ENCODE measurements around the gene NFASC. TPM values are rescaled to one million over a fixed set of nuclear protein-coding genes. Genes with fewer than 3 reads are reported as not detected.

The NFASC gene
- total and polyA plus RNA-seq, 9 of the 15 experiments (the other 6 are each of a cell fraction or from before 2014, with no cell fraction given), result 0.03 to 0.16 (median 0.06) TPM; not detected in 6

GRCh38 chr1:204971517-204972336, 101.1 kb downstream of the NFASC start (continued):
- TF ChIP-seq, protein P1, sequence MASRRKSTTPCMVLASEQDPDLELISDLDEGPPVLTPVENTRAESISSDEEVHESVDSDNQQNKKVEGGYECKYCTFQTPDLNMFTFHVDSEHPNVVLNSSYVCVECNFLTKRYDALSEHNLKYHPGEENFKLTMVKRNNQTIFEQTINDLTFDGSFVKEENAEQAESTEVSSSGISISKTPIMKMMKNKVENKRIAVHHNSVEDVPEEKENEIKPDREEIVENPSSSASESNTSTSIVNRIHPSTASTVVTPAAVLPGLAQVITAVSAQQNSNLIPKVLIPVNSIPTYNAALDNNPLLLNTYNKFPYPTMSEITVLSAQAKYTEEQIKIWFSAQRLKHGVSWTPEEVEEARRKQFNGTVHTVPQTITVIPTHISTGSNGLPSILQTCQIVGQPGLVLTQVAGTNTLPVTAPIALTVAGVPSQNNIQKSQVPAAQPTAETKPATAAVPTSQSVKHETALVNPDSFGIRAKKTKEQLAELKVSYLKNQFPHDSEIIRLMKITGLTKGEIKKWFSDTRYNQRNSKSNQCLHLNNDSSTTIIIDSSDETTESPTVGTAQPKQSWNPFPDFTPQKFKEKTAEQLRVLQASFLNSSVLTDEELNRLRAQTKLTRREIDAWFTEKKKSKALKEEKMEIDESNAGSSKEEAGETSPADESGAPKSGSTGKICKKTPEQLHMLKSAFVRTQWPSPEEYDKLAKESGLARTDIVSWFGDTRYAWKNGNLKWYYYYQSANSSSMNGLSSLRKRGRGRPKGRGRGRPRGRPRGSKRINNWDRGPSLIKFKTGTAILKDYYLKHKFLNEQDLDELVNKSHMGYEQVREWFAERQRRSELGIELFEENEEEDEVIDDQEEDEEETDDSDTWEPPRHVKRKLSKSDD (conservative IDR thresholded peaks at IDR 0.05; ENCODE audit: low read length), result no peak
- peak; percentile 66; the same call in 1 of the 2 replicates for TF ChIP-seq JUN (IDR thresholded peaks at IDR 0.05; ENCODE audit: borderline replicate concordance, low read depth, low read length)
- no peak for TF ChIP-seq JUN (CRISPR knock-in tag; IDR thresholded peaks at IDR 0.05; ENCODE audit: borderline replicate concordance)
- TF ChIP-seq EHMT2 (IDR thresholded peaks at IDR 0.05), result no peak
- peak; percentile 35; the same call in 1 of the 2 replicates for TF ChIP-seq DMBX1 (CRISPR knock-in tag; IDR thresholded peaks at IDR 0.05; ENCODE audit: borderline replicate concordance)
- TF ChIP-seq ARID3B (CRISPR knock-in tag; IDR thresholded peaks at IDR 0.05; ENCODE audit: borderline replicate concordance), result no peak
- TF ChIP-seq HNRNPH1 (optimal IDR thresholded peaks at IDR 0.05; ENCODE audit: low read depth, low read length), result no peak
- peak; percentile 47 for TF ChIP-seq MAFG (tag; conservative IDR thresholded peaks at IDR 0.05)
- TF ChIP-seq ZNF263 (CRISPR knock-in tag; IDR thresholded peaks at IDR 0.05; ENCODE audit: borderline replicate concordance), result no peak
- TF ChIP-seq ZNF584 (CRISPR knock-in tag; IDR thresholded peaks at IDR 0.05; ENCODE audit: low read depth), result peak; percentile 64; the same call in 1 of the 2 replicates
- TF ChIP-seq ZNF589 (CRISPR knock-in tag; IDR thresholded peaks at IDR 0.05; ENCODE audit: low read depth), result no peak
- TF ChIP-seq, protein P2, sequence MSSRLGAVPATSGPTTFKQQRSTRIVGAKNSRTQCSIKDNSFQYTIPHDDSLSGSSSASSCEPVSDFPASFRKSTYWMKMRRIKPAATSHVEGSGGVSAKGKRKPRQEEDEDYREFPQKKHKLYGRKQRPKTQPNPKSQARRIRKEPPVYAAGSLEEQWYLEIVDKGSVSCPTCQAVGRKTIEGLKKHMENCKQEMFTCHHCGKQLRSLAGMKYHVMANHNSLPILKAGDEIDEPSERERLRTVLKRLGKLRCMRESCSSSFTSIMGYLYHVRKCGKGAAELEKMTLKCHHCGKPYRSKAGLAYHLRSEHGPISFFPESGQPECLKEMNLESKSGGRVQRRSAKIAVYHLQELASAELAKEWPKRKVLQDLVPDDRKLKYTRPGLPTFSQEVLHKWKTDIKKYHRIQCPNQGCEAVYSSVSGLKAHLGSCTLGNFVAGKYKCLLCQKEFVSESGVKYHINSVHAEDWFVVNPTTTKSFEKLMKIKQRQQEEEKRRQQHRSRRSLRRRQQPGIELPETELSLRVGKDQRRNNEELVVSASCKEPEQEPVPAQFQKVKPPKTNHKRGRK (tag; IDR thresholded peaks at IDR 0.05), result no peak
- TF ChIP-seq, protein P3, sequence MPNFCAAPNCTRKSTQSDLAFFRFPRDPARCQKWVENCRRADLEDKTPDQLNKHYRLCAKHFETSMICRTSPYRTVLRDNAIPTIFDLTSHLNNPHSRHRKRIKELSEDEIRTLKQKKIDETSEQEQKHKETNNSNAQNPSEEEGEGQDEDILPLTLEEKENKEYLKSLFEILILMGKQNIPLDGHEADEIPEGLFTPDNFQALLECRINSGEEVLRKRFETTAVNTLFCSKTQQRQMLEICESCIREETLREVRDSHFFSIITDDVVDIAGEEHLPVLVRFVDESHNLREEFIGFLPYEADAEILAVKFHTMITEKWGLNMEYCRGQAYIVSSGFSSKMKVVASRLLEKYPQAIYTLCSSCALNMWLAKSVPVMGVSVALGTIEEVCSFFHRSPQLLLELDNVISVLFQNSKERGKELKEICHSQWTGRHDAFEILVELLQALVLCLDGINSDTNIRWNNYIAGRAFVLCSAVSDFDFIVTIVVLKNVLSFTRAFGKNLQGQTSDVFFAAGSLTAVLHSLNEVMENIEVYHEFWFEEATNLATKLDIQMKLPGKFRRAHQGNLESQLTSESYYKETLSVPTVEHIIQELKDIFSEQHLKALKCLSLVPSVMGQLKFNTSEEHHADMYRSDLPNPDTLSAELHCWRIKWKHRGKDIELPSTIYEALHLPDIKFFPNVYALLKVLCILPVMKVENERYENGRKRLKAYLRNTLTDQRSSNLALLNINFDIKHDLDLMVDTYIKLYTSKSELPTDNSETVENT (CRISPR knock-in tag; IDR thresholded peaks at IDR 0.05), result no peak
- peak; percentile 42; the same call in 1 of the 2 replicates for TF ChIP-seq C11orf30 (IDR thresholded peaks at IDR 0.05; ENCODE audit: low read depth)
- TF ChIP-seq CBFB (CRISPR knock-in tag; IDR thresholded peaks at IDR 0.05), result no peak
- TF ChIP-seq HDAC2 (IDR thresholded peaks at IDR 0.05), result 0 out of 2 replicates have a peak, but pooled peaks have one; percentile 23
- peak; percentile 64; the same call in 1 of the 2 replicates for TF ChIP-seq SMARCA4 (IDR thresholded peaks at IDR 0.05)

Measured in K562 (cell line).